Body of pancreas (tissue), 4 donors: ENCODE data around the gene TMEM97.

ENCODE experiments used
- POLR2A ChIP-seq, 3 donors: fragments of 450-650 bp; IDR thresholded peaks; one replicate each; pipeline ENCODE4 v1.6.1; 2016; ENCODE audit warnings: antibody characterized with exemption in 3 of 3, mild to moderate bottlenecking in 2 of 3
- TF ChIP-seq, protein P1 (sequence below), 7 experiments: fragments of 450-650 bp in 4 of 7; fragments of 200-600 bp in 3 of 7; sonication (generic) in 3 of 7; IDR thresholded peaks; one replicate each; pipeline ENCODE4 v1.5.1; 2016 to 2019; ENCODE audit warnings: antibody characterized with exemption in 7 of 7

DNA sequence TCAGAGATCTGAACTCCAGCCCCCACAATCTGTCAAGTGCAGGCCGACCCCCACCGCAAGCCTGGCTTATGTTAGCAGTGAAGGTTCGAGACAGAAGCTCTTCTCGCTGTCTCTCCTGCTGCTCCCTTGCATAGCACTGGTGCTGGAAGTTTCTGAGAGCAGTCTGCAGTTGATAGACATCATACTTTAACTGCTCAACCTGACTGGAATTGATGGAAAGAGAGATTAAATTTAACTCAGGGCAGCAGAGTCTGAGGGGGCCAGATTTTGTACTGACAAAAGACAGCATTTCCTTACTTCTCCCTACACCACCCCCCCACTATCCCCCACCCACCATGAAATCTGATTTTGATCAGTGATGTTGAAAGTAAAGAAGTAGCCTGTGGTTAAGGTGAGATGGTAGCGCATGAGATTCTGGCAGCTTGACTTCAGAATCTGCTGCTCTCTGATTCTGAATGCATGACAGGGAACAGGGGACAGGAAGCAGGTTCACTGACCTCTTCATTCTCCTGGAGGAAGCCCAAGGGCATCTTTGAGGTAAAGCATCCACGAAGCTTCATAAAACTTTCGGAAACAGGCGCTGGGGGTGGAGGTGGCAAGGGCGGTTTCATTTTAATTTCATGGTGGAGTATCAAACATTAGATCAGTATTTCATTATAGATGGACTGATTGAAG is 44.3 kb upstream of the TMEM97 start:
- TF ChIP-seq, protein P1, sequence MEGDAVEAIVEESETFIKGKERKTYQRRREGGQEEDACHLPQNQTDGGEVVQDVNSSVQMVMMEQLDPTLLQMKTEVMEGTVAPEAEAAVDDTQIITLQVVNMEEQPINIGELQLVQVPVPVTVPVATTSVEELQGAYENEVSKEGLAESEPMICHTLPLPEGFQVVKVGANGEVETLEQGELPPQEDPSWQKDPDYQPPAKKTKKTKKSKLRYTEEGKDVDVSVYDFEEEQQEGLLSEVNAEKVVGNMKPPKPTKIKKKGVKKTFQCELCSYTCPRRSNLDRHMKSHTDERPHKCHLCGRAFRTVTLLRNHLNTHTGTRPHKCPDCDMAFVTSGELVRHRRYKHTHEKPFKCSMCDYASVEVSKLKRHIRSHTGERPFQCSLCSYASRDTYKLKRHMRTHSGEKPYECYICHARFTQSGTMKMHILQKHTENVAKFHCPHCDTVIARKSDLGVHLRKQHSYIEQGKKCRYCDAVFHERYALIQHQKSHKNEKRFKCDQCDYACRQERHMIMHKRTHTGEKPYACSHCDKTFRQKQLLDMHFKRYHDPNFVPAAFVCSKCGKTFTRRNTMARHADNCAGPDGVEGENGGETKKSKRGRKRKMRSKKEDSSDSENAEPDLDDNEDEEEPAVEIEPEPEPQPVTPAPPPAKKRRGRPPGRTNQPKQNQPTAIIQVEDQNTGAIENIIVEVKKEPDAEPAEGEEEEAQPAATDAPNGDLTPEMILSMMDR (IDR thresholded peaks at IDR 0.05) = no peak
- no peak for TF ChIP-seq POLR2A (IDR thresholded peaks at IDR 0.05)
